ENCODE results near the gene KCNN3.
A peak's percentile ranks its signal among the peaks of the same experiment; 100 is the strongest.

The KCNN3 gene

GRCh38 chr1:154881820-154882535 is 11.9 kb upstream of the KCNN3 start:
- DNase-seq = no peak
- in situ Hi-C loops (cut with MboI; ENCODE audit: low pct_unique_long_range_greater_than_20kb, low sequenced_read_pairs) = no loop called here

- no peak for DNase-seq
- in situ Hi-C loops (cut with MboI; ENCODE audit: low pct_unique_long_range_greater_than_20kb, low sequenced_read_pairs) = no loop called here
Measured at GRCh38 chr1:154880671-154881070, 10.6 kb upstream of the KCNN3 start.

- in situ Hi-C loops (cut with MboI; ENCODE audit: low pct_unique_long_range_greater_than_20kb, low sequenced_read_pairs) = no loop called here
Measured at GRCh38 chr1:154879038-154879421, 8.9 kb upstream of the KCNN3 start.

GRCh38 chr1:154878371-154879037 is 8.4 kb upstream of the KCNN3 start:
- in situ Hi-C loops (cut with MboI; ENCODE audit: low pct_unique_long_range_greater_than_20kb, low sequenced_read_pairs) = no loop called here
- peak; percentile 70 for DNase-seq

More at GRCh38 chr1:154879038-154879421, 8.9 kb upstream of the KCNN3 start:
- DNase-seq = no peak

- DNase-seq = no peak
- in situ Hi-C loops (cut with MboI; ENCODE audit: low pct_unique_long_range_greater_than_20kb, low sequenced_read_pairs) = no loop called here
Measured at GRCh38 chr1:154877370-154877974, 7.4 kb upstream of the KCNN3 start.

GRCh38 chr1:154876842-154877369 is 6.8 kb upstream of the KCNN3 start:
- in situ Hi-C loops (cut with MboI; ENCODE audit: low pct_unique_long_range_greater_than_20kb, low sequenced_read_pairs) = no loop called here
- no peak for DNase-seq

- no peak for DNase-seq
- in situ Hi-C loops (cut with MboI; ENCODE audit: low pct_unique_long_range_greater_than_20kb, low sequenced_read_pairs) = no loop called here
Measured at GRCh38 chr1:154874465-154874864, 4.4 kb upstream of the KCNN3 start.

- in situ Hi-C loops (cut with MboI; ENCODE audit: low pct_unique_long_range_greater_than_20kb, low sequenced_read_pairs) = no loop called here
- DNase-seq = no peak
Measured at GRCh38 chr1:154873321-154873950, 3.4 kb upstream of the KCNN3 start.

GRCh38 chr1:154871374-154871773 is 1.3 kb upstream of the KCNN3 start:
- in situ Hi-C loops (cut with MboI; ENCODE audit: low pct_unique_long_range_greater_than_20kb, low sequenced_read_pairs) = no loop called here

GRCh38 chr1:154870734-154871133 is 653 bp upstream of the KCNN3 start:
- DNase-seq = no peak
- in situ Hi-C loops (cut with MboI; ENCODE audit: low pct_unique_long_range_greater_than_20kb, low sequenced_read_pairs) = no loop called here

More at GRCh38 chr1:154871374-154871773, 1.3 kb upstream of the KCNN3 start:
- DNase-seq = no peak

GRCh38 chr1:154869351-154870114 is 548 bp downstream of the KCNN3 start:
- in situ Hi-C loops (cut with MboI; ENCODE audit: low pct_unique_long_range_greater_than_20kb, low sequenced_read_pairs) = no loop called here
- DNase-seq = no peak

- DNase-seq = no peak
- in situ Hi-C loops (cut with MboI; ENCODE audit: low pct_unique_long_range_greater_than_20kb, low sequenced_read_pairs) = no loop called here
Measured at GRCh38 chr1:154867841-154868605, 2.1 kb downstream of the KCNN3 start.

- DNase-seq = no peak
- in situ Hi-C loops (cut with MboI; ENCODE audit: low pct_unique_long_range_greater_than_20kb, low sequenced_read_pairs) = no loop called here
Measured at GRCh38 chr1:154867064-154867825, 2.8 kb downstream of the KCNN3 start.

GRCh38 chr1:154866257-154867063 is 3.6 kb downstream of the KCNN3 start:
- in situ Hi-C loops (cut with MboI; ENCODE audit: low pct_unique_long_range_greater_than_20kb, low sequenced_read_pairs) = no loop called here
- no peak for DNase-seq

GRCh38 chr1:154865442-154866256 is 4.4 kb downstream of the KCNN3 start:
- DNase-seq = no peak
- in situ Hi-C loops (cut with MboI; ENCODE audit: low pct_unique_long_range_greater_than_20kb, low sequenced_read_pairs) = no loop called here

Measured in KBM-7 (cell line).